Ovary (tissue), 9 donors: ENCODE results near the gene PCDHAC2. TPM values are rescaled to one million over a fixed set of nuclear protein-coding genes. Genes with fewer than 3 reads are reported as not detected.

Experiments
- DNase-seq, 5 donors: peaks; one replicate each; pipeline ENCODE4 v3.0.0-alpha.2; 2019 to 2020
- H3K27ac ChIP-seq, 2 donors: fragments of 200-600 bp; one replicate each; pipeline versions ENCODE4 v1.5.1 to v1.8.0; 2019 to 2022
- H3K27me3 ChIP-seq: fragments of 200-600 bp; one replicate; pipeline ENCODE4 v1.8.0; 2022
- H3K36me3 ChIP-seq: fragments of 200-600 bp; sonication (generic); one replicate; pipeline ENCODE4 v1.5.1; 2019
- H3K4me1 ChIP-seq: one replicate; pipeline ENCODE4 v1.8.1; 2013; ENCODE audit warnings: mild to moderate bottlenecking, moderate library complexity; ENCODE audit not compliant: insufficient read depth
- H3K4me3 ChIP-seq: fragments of 200-600 bp; sonication (generic); one replicate; pipeline ENCODE4 v1.5.1; 2017
- H3K9me3 ChIP-seq, 2 donors: fragments of 200-600 bp in 1 of 2; sonication (generic) in 1 of 2; one replicate each; pipeline versions ENCODE4 v1.5.1 to v1.8.1; 2013 to 2019; ENCODE audit warnings: mild to moderate bottlenecking in 1 of 2, moderate library complexity in 1 of 2
- CTCF ChIP-seq, 3 donors: fragments of 450-650 bp in 2 of 3; fragments of 200-600 bp in 1 of 3; IDR thresholded peaks; one replicate each; pipeline versions ENCODE4 v1.5.1 to v1.8.0; 2016 to 2022; ENCODE audit warnings: antibody characterized with exemption in 3 of 3, mild to moderate bottlenecking in 1 of 3
- EP300 ChIP-seq: sonication (generic); formaldehyde crosslinking; IDR thresholded peaks from one replicate; pipeline ENCODE4 v1.6.1; 2017; ENCODE audit warnings: antibody characterized with exemption
- POLR2A ChIP-seq: fragments of 450-650 bp; IDR thresholded peaks from one replicate; pipeline ENCODE4 v1.6.1; 2017; ENCODE audit warnings: antibody characterized with exemption, mild to moderate bottlenecking, moderate library complexity
- WGBS, 3 donors: extraction: QIAGEN DNeasy Blood & Tissue Kit in 1 of 3; methylation state at CpG; one replicate each; pipeline versions ENCODE4 v1.1.5 to v1.1.7; 2013 to 2017; 5-methylcytosine and 5-hydroxymethylcytosine counted together
- intact Hi-C, 4 donors: fragments of 100-400 bp; cut with DNase I; formaldehyde crosslinking; loops; one replicate each; pipeline versions ENCODE4 v1.11.0 to v1.15.1; 2022 to 2023
- polyA plus RNA-seq, 2 donors: library from polyadenylated mRNA; stranded (reverse); fragments of 200-250 nt in 1 of 2; fragments of 350-450 nt in 1 of 2; fragmentation: Illumina TruSeq in 1 of 2; extraction: RNeasy Lipid Tissue Mini Kit (QIAGEN cat#74804) in 1 of 2; gene quantifications; one replicate each; pipeline ENCODE4 v1.2.3, GENCODE V29; 2013 to 2014
- total RNA-seq, 7 donors: library from RNA; depleted of rRNA in 2 of 7; stranded (reverse); fragments of >200 nt in 2 of 7; fragmentation: NEBNext Ultra II Directional in 3 of 7; extraction: Animal tissue kit (Norgen Biotek cat#: 25700) in 3 of 7; gene quantifications; one replicate each; pipeline versions ENCODE4 v1.1.0 to v1.2.4, GENCODE V29; 2016 to 2023
- donor health status: DM: no; HTN: no; CAD: no; lungs with moderate emphysema.
- donor health status: DM: no; HTN: no; CAD: no.
- donor health status: Bipolar disorder and iron deficiency.
- donor health status: DM: yes; HTN: yes; CAD: no.
- donor health status: DM: no; HTN: no; CAD: no.
- donor health status: DM: yes; HTN: yes; CAD: no.

Gene PCDHAC2
- total and polyA plus RNA-seq, 9 donors = 0.06 to 2.1 (median 0.72) TPM

GRCh38 chr5:140951636-140952035, 14.6 kb upstream of the PCDHAC2 start:
- Histone ChIP-seq H3K4me3 (no peak overlapping the region), H3K27ac (no peak overlapping the region), H3K9me3 (no peaks in the 10 kb centered on the region), H3K4me1 (no peaks in the 10 kb centered on the region), H3K36me3 (no peaks in the 10 kb centered on the region), H3K27me3 (no peaks in the 10 kb centered on the region)
- intact Hi-C loops = no loop called here
- DNase-seq = no peak
- no peak for TF ChIP-seq POLR2A
- no peak for TF ChIP-seq CTCF (IDR thresholded peaks at IDR 0.05)
- no peak for TF ChIP-seq EP300
- WGBS, 3 donors = 72 to 79% (median 74%) methylated on average over 6 of the region's 6 CpGs

- WGBS, 3 donors = 28 to 53% (median 43%) methylated on average over 2 of the region's 2 CpGs
- no peak overlapping the region for H3K27ac ChIP-seq
- TF ChIP-seq EP300 = no peak
- TF ChIP-seq POLR2A = no peak
- TF ChIP-seq CTCF (IDR thresholded peaks at IDR 0.05) = no peak
Measured at GRCh38 chr5:140953234-140953633, 13.0 kb upstream of the PCDHAC2 start.

GRCh38 chr5:140962190-140962589, 4.1 kb upstream of the PCDHAC2 start:
- peaks cover 2% of the 10 kb centered on the region for H3K4me1 ChIP-seq
- intact Hi-C loops = no loop called here
- no peaks in the 10 kb centered on the region for H3K36me3 ChIP-seq

More at GRCh38 chr5:140953234-140953633, 13.0 kb upstream of the PCDHAC2 start:
- intact Hi-C loops = no loop called here
- no peak overlapping the region for H3K4me3 ChIP-seq
- no peaks in the 10 kb centered on the region for H3K9me3 ChIP-seq
- H3K4me1 ChIP-seq = no peaks in the 10 kb centered on the region
- no peaks in the 10 kb centered on the region for H3K27me3 ChIP-seq
- no peak for DNase-seq
- H3K36me3 ChIP-seq = no peaks in the 10 kb centered on the region

GRCh38 chr5:140964356-140964755, 1.9 kb upstream of the PCDHAC2 start:
- Histone ChIP-seq H3K4me3 (no peak overlapping the region), H3K36me3 (no peaks in the 10 kb centered on the region), H3K27ac (no peak overlapping the region), H3K4me1 (peaks cover 2% of the 10 kb centered on the region), H3K9me3 (no peaks in the 10 kb centered on the region), H3K27me3 (no peaks in the 10 kb centered on the region)
- intact Hi-C loops = no loop called here
- TF ChIP-seq POLR2A (no peak), EP300 (no peak), CTCF (IDR thresholded peaks at IDR 0.05) (no peak)
- WGBS, 3 donors = 59 to 67% (median 60%) methylated on average over 3 of the region's 3 CpGs
- DNase-seq = no peak

More at GRCh38 chr5:140962190-140962589, 4.1 kb upstream of the PCDHAC2 start:
- Histone ChIP-seq H3K27me3 (no peaks in the 10 kb centered on the region), H3K4me3 (no peak overlapping the region), H3K9me3 (no peaks in the 10 kb centered on the region), H3K27ac (no peak overlapping the region)
- no peak for TF ChIP-seq CTCF (IDR thresholded peaks at IDR 0.05)
- TF ChIP-seq POLR2A = no peak
- no peak for TF ChIP-seq EP300
- no peak for DNase-seq
- WGBS, 3 donors = 89 to 97% (median 94%) methylated on average over 1 of the region's 1 CpG

- Histone ChIP-seq H3K9me3 (no peaks in the 10 kb centered on the region), H3K4me3 (peak overlapping the region; percentile 50), H3K36me3 (no peaks in the 10 kb centered on the region), H3K27ac (no peak overlapping the region), H3K27me3 (no peaks in the 10 kb centered on the region), H3K4me1 (peaks cover 2% of the 10 kb centered on the region)
- no peak for DNase-seq
- intact Hi-C loops = no loop called here
- WGBS, 3 donors = 0 to 1% (median 0%) methylated on average over 9 of the region's 9 CpGs
- TF ChIP-seq CTCF (IDR thresholded peaks at IDR 0.05) = no peak
- TF ChIP-seq EP300 = no peak
- no peak for TF ChIP-seq POLR2A
Measured at GRCh38 chr5:140965905-140966292, 377 bp upstream of the PCDHAC2 start.
